Small intestine (tissue), 7 donors: Measurements from ENCODE around the gene DIS3L2. TPM values are rescaled to one million over a fixed set of nuclear protein-coding genes. Genes with fewer than 3 reads are reported as not detected.

Experiments used
- DNase-seq, 2 donors: peaks; one replicate each; pipeline versions ENCODE4 v3.0.0 to v3.0.0-alpha.2; 2013
- FAIRE-seq: peaks from 2 replicates; lab custom pipeline; 2012; peaks lifted over from hg19 to GRCh38; lab: Jason Lieb, UNC
- H3K27ac ChIP-seq, 3 donors: one replicate each; pipeline ENCODE4 v1.5.1; 2013; ENCODE audit warnings: low read length in 2 of 3, mild to moderate bottlenecking in 2 of 3, control low read depth in 1 of 3, inconsistent platforms in 1 of 3, low read depth in 1 of 3, moderate library complexity in 1 of 3
- H3K27me3 ChIP-seq, 3 donors: one replicate each; pipeline ENCODE4 v1.6.1; 2013; ENCODE audit warnings: low read length in 3 of 3, inconsistent platforms in 1 of 3; ENCODE audit not compliant: control insufficient read depth in 3 of 3, insufficient read depth in 3 of 3
- H3K36me3 ChIP-seq, 3 donors: one replicate each; pipeline ENCODE4 v1.6.1; 2013; ENCODE audit warnings: low read length in 3 of 3, inconsistent platforms in 1 of 3, low read depth in 1 of 3, mild to moderate bottlenecking in 1 of 3, moderate library complexity in 1 of 3; ENCODE audit not compliant: control insufficient read depth in 3 of 3, insufficient read depth in 2 of 3
- H3K4me1 ChIP-seq, 3 donors: one replicate each; pipeline ENCODE4 v1.6.1; 2013; ENCODE audit warnings: low read length in 2 of 3, inconsistent platforms in 1 of 3, low read depth in 1 of 3, mild to moderate bottlenecking in 1 of 3, moderate library complexity in 1 of 3; ENCODE audit not compliant: control insufficient read depth in 3 of 3, insufficient read depth in 2 of 3
- H3K4me3 ChIP-seq, 3 donors: one replicate each; pipeline ENCODE4 v1.5.1; 2013; ENCODE audit warnings: low read length in 3 of 3, control low read depth in 1 of 3, inconsistent platforms in 1 of 3, low read depth in 1 of 3, mild to moderate bottlenecking in 1 of 3, moderate library complexity in 1 of 3
- H3K9me3 ChIP-seq, 2 donors: one replicate each; pipeline ENCODE4 v1.6.1; 2013; ENCODE audit warnings: low read depth in 1 of 2, low read length in 1 of 2; ENCODE audit not compliant: control insufficient read depth in 2 of 2, insufficient read depth in 1 of 2
- WGBS, 3 donors: extraction: QIAGEN DNeasy Blood & Tissue Kit; methylation state at CpG; one replicate each; pipeline ENCODE4 v1.1.7; 2013; 5-methylcytosine and 5-hydroxymethylcytosine counted together
- polyA plus RNA-seq, 4 donors: library from polyadenylated mRNA; stranded (reverse) in 3 of 4; unstranded in 1 of 4; fragments of 200-250 nt in 3 of 4; fragments of 120-200 nt in 1 of 4; gene quantifications; one replicate each; pipeline versions ENCODE4 v1.2.1 to v1.2.3, GENCODE V29; 2013
- donor health status: healthy with polysubstance abuse.
- donor health status: control.
- donor health status: control.
- donor health status: Bipolar disorder and iron deficiency.
- donor health status: healthy.

The DIS3L2 gene
- polyA plus RNA-seq, 4 donors: 8.3 to 22.1 (median 11.8) TPM

- 93 to 100% (median 100%) methylated on average over 1 of the region's 1 CpG for WGBS, 3 donors
- Histone ChIP-seq H3K27ac (no peak overlapping the region), H3K9me3 (no peaks in the 10 kb centered on the region), H3K4me1 (no peaks in the 10 kb centered on the region), H3K4me3 (no peak overlapping the region), H3K36me3 (no peaks in the 10 kb centered on the region), H3K27me3 (no peaks in the 10 kb centered on the region)
- FAIRE-seq (peak; percentile 23), DNase-seq (no peak)
Observed at GRCh38 chr2:232124309-232124708, 162.8 kb downstream of the DIS3L2 start.

- Histone ChIP-seq H3K4me1 (no peaks in the 10 kb centered on the region), H3K27ac (no peak overlapping the region), H3K4me3 (no peak overlapping the region), H3K36me3 (peaks cover 0 to 2% (median 0%) of the 10 kb centered on the region in 3 donors), H3K27me3 (no peaks in the 10 kb centered on the region), H3K9me3 (no peaks in the 10 kb centered on the region)
- no peak for DNase-seq
- FAIRE-seq: no peak
- WGBS, 3 donors: 83 to 87% (median 87%) methylated on average over 5 of the region's 5 CpGs
Observed at GRCh38 chr2:232126301-232127099, 165.0 kb downstream of the DIS3L2 start.

GRCh38 chr2:232129483-232129882 lies 168.0 kb downstream of the DIS3L2 start:
- DNase-seq: no peak
- no peak overlapping the region for H3K27ac ChIP-seq
- whole genome bisulfite sequencing, 3 donors: 67 to 88% (median 81%) methylated on average over 4 of the region's 4 CpGs

GRCh38 chr2:232132181-232132580 lies 170.7 kb downstream of the DIS3L2 start:
- H3K4me1 ChIP-seq: no peaks in the 10 kb centered on the region
- 79 to 85% (median 82%) methylated on average over 3 of the region's 3 CpGs for WGBS, 3 donors
- H3K36me3 ChIP-seq: peaks cover 0 to 16% (median 0%) of the 10 kb centered on the region in 3 donors
- H3K27ac ChIP-seq: no peak overlapping the region
- no peak for FAIRE-seq
- no peaks in the 10 kb centered on the region for H3K9me3 ChIP-seq
- H3K27me3 ChIP-seq: no peaks in the 10 kb centered on the region
- H3K4me3 ChIP-seq: no peak overlapping the region
- DNase-seq: no peak

More at GRCh38 chr2:232129483-232129882, 168.0 kb downstream of the DIS3L2 start:
- Histone ChIP-seq H3K4me1 (no peaks in the 10 kb centered on the region), H3K36me3 (peaks cover 0 to 10% (median 0%) of the 10 kb centered on the region in 3 donors), H3K27me3 (no peaks in the 10 kb centered on the region), H3K4me3 (no peak overlapping the region), H3K9me3 (no peaks in the 10 kb centered on the region)
- FAIRE-seq: no peak

GRCh38 chr2:232133078-232133477 lies 171.6 kb downstream of the DIS3L2 start:
- Histone ChIP-seq H3K27ac (no peak overlapping the region), H3K27me3 (no peaks in the 10 kb centered on the region), H3K4me1 (no peaks in the 10 kb centered on the region), H3K9me3 (no peaks in the 10 kb centered on the region), H3K4me3 (no peak overlapping the region), H3K36me3 (peaks cover 0 to 16% (median 0%) of the 10 kb centered on the region in 3 donors)
- WGBS, 3 donors: 94 to 100% (median 100%) methylated on average over 1 of the region's 1 CpG
- DNase-seq: no peak
- no peak for FAIRE-seq

- DNase-seq: no peak
- WGBS, 3 donors: 84 to 91% (median 87%) methylated on average over 4 of the region's 4 CpGs
- no peaks in the 10 kb centered on the region for H3K27me3 ChIP-seq
- H3K27ac ChIP-seq: no peak overlapping the region
- no peaks in the 10 kb centered on the region for H3K4me1 ChIP-seq
- no peak for FAIRE-seq
- H3K4me3 ChIP-seq: no peak overlapping the region
- H3K36me3 ChIP-seq: peaks cover 2 to 18% (median 2%) of the 10 kb centered on the region in 3 donors
- no peaks in the 10 kb centered on the region for H3K9me3 ChIP-seq
Observed at GRCh38 chr2:232134939-232135338, 173.4 kb downstream of the DIS3L2 start.

- Histone ChIP-seq H3K36me3 (peaks cover 2 to 14% (median 5%) of the 10 kb centered on the region in 3 donors), H3K9me3 (no peaks in the 10 kb centered on the region), H3K27ac (no peak overlapping the region), H3K4me3 (no peak overlapping the region), H3K4me1 (no peaks in the 10 kb centered on the region), H3K27me3 (no peaks in the 10 kb centered on the region)
- FAIRE-seq (no peak), DNase-seq (no peak)
- 38 to 67% (median 48%) methylated on average over 3 of the region's 3 CpGs for WGBS, 3 donors
Observed at GRCh38 chr2:232137356-232138147, 176.0 kb downstream of the DIS3L2 start.

GRCh38 chr2:232138441-232138840 lies 176.9 kb downstream of the DIS3L2 start:
- no peak overlapping the region for H3K4me3 ChIP-seq
- H3K4me1 ChIP-seq: no peaks in the 10 kb centered on the region
- no peak for FAIRE-seq
- H3K27ac ChIP-seq: no peak overlapping the region
- peaks cover 2 to 8% (median 5%) of the 10 kb centered on the region in 3 donors for H3K36me3 ChIP-seq
- WGBS, 3 donors: 94 to 97% (median 96%) methylated on average over 5 of the region's 5 CpGs
- H3K27me3 ChIP-seq: no peaks in the 10 kb centered on the region
- no peak for DNase-seq
- H3K9me3 ChIP-seq: no peaks in the 10 kb centered on the region
